ENCODE measurements around the gene TYW1B.
"Not testable (repeated sequence)": the region's sequence is repeated elsewhere in the genome, so short reads cannot be mapped to it uniquely, and the experiment has no call there.

TYW1B gene

DNA sequence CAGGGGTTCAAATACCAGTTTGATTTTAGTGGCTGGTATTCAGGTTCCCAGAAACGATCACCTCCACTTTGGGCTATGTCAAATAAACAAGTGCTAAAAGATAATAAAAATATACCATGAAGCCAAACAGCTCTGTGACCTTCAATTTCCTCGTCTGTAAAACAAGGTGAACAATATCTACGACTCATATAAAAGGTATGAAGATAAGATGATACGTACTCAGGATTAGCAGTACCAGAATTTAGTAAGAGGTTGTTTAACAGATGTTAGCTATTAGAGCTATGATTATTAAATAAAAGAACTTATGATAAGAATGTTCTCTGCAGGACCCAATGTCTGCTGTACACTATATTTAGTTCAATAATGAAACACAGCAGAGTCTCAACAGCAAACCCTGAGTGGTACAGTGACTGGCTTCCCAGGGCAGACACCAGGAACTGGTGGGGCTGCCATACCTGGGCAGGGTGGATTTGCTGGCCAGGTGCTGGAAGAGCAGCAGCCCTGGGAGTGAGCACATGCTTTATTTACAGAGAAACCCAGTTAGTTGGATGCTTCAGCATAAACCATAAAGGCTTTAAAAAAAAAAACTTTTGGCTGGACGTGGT, 151.8 kb downstream of the TYW1B start:
- H3K27ac ChIP-seq, result not testable (repeated sequence)

GRCh38 chr7:72675686-72676085, 152.3 kb downstream of the TYW1B start:
- not testable (repeated sequence) for H3K27ac ChIP-seq

- TF ChIP-seq CTCF (conservative IDR thresholded peaks at IDR 0.05) (no peak), ZFX (IDR thresholded peaks at IDR 0.05) (no peak)
These were observed 153.6 kb downstream of the TYW1B start for GRCh38 chr7:72674394-72674793.

DNA sequence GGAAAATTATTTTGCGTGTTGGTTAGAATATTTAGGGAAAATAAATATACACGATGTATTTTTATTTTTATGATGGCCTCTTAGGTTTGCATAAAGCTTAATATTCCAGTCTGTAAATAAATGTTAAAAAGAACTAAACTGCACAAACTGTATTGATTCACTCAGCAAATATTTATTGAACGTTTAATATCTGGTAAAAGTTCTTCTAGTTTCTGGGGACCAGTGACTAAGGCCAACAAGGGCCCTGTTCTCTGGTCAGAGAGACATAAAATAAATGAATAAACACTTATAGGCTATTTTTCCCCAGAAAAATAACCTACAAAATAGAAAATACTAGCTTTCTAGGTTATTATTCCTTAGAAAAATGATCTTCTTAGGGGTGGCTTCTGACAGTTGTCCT, 157.2 kb downstream of the TYW1B start:
- H3K27ac ChIP-seq, result not testable (repeated sequence)

More at GRCh38 chr7:72674394-72674793, 153.6 kb downstream of the TYW1B start:
- no peak overlapping the region for H3K27ac ChIP-seq

GRCh38 chr7:72668435-72668834, 159.6 kb downstream of the TYW1B start:
- not testable (repeated sequence) for H3K27ac ChIP-seq

GRCh38 chr7:72667049-72667448, 161.0 kb downstream of the TYW1B start:
- not testable (repeated sequence) for H3K27ac ChIP-seq

DNA sequence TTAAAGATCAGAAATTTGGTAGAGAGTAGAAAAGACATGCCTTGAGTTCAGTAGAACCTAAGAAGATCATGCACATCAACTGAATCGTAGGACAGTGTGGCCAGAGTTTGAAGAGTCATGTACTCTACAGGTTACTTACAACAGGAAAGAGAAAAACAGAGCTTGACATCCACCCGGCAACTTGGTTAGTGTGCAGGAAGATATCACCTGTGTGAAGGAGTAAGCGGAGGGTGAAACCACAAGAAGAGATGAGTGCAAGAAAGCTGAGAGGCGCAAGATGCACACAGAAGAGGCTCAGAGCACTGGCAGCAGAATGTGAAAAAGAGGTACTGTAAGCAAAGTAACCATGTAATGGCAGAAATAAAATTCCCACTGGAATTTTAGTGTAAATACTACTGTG, 179.4 kb downstream of the TYW1B start:
- H3K27ac ChIP-seq, result not testable (repeated sequence)

GRCh38 chr7:72643708-72644107, 184.3 kb downstream of the TYW1B start:
- not testable (repeated sequence) for H3K27ac ChIP-seq

DNA sequence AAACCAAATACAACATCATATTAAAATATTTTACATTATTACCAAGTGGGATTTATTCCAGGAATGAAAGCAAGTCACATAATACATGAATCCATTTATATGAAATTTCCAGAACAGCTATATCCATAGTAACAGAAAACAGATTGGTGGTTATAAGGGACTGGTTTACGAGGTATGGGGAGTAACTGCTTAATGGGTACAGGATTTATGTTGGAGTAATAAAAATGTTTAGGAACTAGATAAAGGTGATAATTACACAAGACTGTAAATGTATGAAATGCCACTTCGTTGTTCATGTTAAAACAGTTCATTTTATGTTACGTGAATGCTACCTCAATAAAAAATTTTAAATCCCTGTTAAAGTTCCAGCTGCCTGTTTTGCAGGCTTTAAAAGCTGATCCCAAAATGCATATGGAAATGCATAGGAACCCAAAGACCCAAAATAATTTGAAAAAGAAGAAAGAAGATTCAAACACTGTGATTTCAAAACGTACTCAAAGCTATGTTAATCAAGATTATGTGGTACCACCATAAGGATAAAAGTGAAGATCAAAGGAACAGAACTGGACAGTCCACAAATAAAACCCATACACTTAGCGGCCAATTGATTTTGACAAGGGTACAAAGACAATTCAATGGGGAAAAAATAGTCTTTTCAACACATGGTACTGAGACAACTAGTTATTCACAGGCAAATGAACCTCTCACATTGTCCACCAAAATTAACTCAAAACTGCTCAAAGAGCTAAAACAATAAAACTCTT, 186.3 kb downstream of the TYW1B start:
- not testable (repeated sequence) for H3K27ac ChIP-seq

DNA sequence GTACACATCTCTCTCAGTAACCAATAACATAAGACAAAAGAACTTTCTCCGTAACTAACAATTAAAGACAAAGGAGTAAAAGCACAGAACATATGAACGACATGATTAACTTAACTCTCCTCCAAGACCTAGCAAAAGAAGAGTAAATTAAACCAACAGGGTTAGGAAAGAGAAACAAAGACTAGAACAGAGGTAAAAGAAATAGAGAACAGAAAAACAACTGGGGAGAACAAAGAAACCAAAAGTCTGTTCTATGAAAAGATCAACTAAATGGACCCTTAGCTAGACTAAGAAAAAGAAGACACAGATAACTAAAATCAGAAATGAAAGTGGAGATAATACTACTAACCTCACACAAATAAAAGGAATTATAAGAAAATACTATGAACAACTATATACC, 187.3 kb downstream of the TYW1B start:
- H3K27ac ChIP-seq, result not testable (repeated sequence)

GRCh38 chr7:72635273-72635908, 192.6 kb downstream of the TYW1B start:
- peak; percentile 65 for TF ChIP-seq CTCF (conservative IDR thresholded peaks at IDR 0.05)
- not testable (repeated sequence) for H3K27ac ChIP-seq

DNA sequence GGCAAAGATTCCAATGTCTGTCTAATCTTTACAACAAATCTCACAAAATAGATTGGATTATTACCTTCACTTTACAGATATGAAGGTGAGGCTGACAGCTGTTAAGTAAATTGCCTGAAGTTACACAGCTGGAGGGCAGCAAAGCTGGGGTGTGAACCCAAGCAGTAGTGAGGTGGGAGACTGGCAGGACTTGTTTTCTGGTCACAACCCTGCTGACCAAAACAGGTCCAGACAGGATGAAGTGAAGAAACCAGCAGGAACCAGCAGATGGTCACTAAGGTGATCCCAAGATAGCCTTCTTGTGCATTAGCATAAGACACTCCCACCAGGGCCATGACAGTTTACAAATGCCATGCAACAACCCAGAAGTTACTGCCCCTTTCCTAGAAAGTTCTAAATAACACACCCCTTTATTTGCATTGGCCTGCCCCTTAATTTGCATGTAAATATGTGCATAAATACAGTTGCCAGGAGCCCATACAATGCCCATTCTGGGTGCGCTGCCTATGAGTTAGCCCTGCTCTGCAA, 195.2 kb downstream of the TYW1B start:
- not testable (repeated sequence) for H3K27ac ChIP-seq

DNA sequence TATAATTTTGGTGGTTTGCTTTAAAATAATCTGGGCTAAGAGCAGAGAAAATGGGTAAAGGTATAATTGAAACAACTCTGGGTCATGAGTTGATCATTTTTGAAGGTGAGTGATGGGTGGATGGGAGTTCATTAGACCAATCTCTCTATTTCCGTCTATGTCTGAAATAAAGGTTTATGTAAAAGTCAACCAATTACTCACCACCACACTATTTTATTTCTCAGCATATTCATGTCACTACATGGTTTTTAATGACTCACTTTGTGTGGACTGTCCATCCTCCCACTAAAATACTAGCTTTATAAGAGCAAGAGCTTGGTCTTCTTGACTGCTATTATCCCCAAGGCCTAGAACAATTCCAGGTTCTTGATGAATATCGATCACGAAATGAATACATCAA, 199.6 kb downstream of the TYW1B start:
- H3K27ac ChIP-seq, result not testable (repeated sequence)

GRCh38 chr7:72626428-72627011, 201.5 kb downstream of the TYW1B start:
- H3K27ac ChIP-seq, result not testable (repeated sequence)

DNA sequence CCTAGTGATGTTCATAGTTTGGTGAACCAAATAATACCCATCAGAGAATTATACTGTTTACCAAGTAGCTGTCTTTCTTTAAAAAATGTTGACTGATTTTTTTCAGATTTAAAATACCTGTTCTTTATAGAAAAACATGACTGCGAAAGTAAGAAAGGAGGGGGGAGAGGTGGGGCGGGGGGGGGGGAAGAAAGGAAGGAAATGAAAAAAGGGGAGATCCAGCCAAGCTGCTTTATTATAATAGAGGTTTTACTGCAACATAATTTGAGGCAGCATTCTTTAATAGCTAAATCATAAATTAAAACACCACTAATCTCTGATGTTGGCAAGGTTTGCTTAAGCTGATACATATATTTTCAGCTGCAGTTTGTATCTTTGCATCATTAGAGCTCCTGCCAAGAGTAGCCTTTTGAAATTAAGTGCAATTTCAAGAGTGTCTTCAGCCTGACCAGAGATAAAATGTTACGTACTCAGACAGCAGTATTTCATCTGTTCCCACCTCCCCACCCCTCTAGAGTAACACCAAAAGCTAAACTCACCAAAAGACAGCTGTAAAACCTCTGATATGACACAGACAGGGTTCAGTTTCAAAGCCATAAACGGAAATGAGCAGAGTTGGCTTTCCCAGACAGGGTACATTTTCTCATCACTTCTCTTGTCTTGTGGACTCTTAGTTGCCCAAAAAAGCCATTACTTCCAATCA, 202.1 kb downstream of the TYW1B start:
- H3K27ac ChIP-seq, result not testable (repeated sequence)
